Transverse colon (tissue), 4 donors: ENCODE data around the gene LCAT. TPM values are rescaled to one million over a fixed set of nuclear protein-coding genes. Genes with fewer than 3 reads are reported as not detected.

ENCODE experiments used
- DNase-seq: peaks from one replicate; pipeline ENCODE4 v3.0.0-alpha.2; 2019
- H3K27ac ChIP-seq, 4 donors: fragments of 200-600 bp; sonication (generic); 2 replicates each; pipeline ENCODE4 v1.5.1; 2016 to 2018; ENCODE audit warnings: inconsistent platforms in 4 of 4
- H3K27me3 ChIP-seq: fragments of 200-600 bp; sonication (generic); 2 replicates; pipeline ENCODE4 v1.5.1; 2017; ENCODE audit warnings: inconsistent platforms
- H3K36me3 ChIP-seq, 4 donors: fragments of 200-600 bp; sonication (generic); 2 replicates each; pipeline ENCODE4 v1.5.1; 2017 to 2019; ENCODE audit warnings: inconsistent platforms in 4 of 4
- H3K4me1 ChIP-seq, 4 donors: fragments of 200-600 bp; sonication (generic); 2 replicates each; pipeline ENCODE4 v1.5.1; 2017 to 2020; ENCODE audit warnings: inconsistent platforms in 4 of 4
- H3K4me3 ChIP-seq, 4 donors: fragments of 200-600 bp; sonication (generic); 1 replicate in 1 of 4; 2 replicates in 3 of 4; pipeline versions ENCODE4 v1.5.1 to v1.6.1; 2017 to 2019; ENCODE audit warnings: inconsistent platforms in 4 of 4
- H3K9me3 ChIP-seq, 2 donors: fragments of 200-600 bp; sonication (generic); 2 replicates each; pipeline ENCODE4 v1.5.1; 2017 to 2019; ENCODE audit warnings: inconsistent platforms in 2 of 2
- CTCF ChIP-seq, 5 experiments: fragments of 200-600 bp in 3 of 5; fragments of 450-650 bp in 2 of 5; sonication (generic) in 3 of 5; IDR thresholded peaks; 1 replicate in 2 of 5; 2 replicates in 3 of 5; pipeline ENCODE4 v1.5.1; 2016 to 2017; ENCODE audit warnings: antibody characterized with exemption in 5 of 5, inconsistent platforms in 3 of 5, mild to moderate bottlenecking in 2 of 5, moderate library complexity in 1 of 5
- EP300 ChIP-seq: sonication (generic); formaldehyde crosslinking; IDR thresholded peaks from one replicate; pipeline ENCODE4 v1.6.1; 2017; ENCODE audit warnings: antibody characterized with exemption, low read depth
- POLR2A ChIP-seq: fragments of 450-650 bp; IDR thresholded peaks from one replicate; pipeline ENCODE4 v1.6.1; 2016; ENCODE audit warnings: antibody characterized with exemption, mild to moderate bottlenecking, moderate library complexity
- POLR2AphosphoS5 ChIP-seq, 3 donors: sonication (generic); formaldehyde crosslinking; IDR thresholded peaks; one replicate each; pipeline ENCODE4 v1.6.1; 2016; ENCODE audit warnings: antibody characterized with exemption in 3 of 3
- WGBS, 2 donors: methylation state at CpG; one replicate each; pipeline ENCODE4 v1.1.5; 2018; ENCODE audit warnings: low coverage in 1 of 2; 5-methylcytosine and 5-hydroxymethylcytosine counted together
- in situ Hi-C, 4 donors: fragments of 200-750 bp; cut with MboI; loops; one replicate each; pipeline versions ENCODE4 v1.15.0 to v1.15.1; 2017; ENCODE audit warnings: low sequenced_read_pairs in 3 of 4, low pct_ligation_motif_present in 1 of 4, low pct_unique_long_range_greater_than_20kb in 1 of 4
- intact Hi-C: fragments of 100-400 bp; cut with DNase I; formaldehyde crosslinking; loops from one replicate; pipeline ENCODE4 v1.15.1; 2023; ENCODE audit warnings: low total_unique reads
- total RNA-seq, 4 donors: library from RNA; depleted of rRNA; stranded (reverse); fragments of >200 nt; gene quantifications; one replicate each; pipeline ENCODE4 v1.1.0, GENCODE V29; 2016

Gene LCAT
- total RNA-seq, 4 donors from 2014 or later = 2.2 to 30.7 (median 4.2) TPM

GRCh38 chr16:67950335-67950843 lies 6.5 kb upstream of the LCAT start:
- no peak for TF ChIP-seq CTCF (IDR thresholded peaks at IDR 0.05)
- TF ChIP-seq EP300 = no peak
- TF ChIP-seq POLR2A = no peak
- TF ChIP-seq POLR2AphosphoS5 (IDR thresholded peaks at IDR 0.05) = no peak
- intact Hi-C loops (no loop called here), in situ Hi-C loops (no loop called here)
- H3K27ac ChIP-seq = no peak overlapping the region
- no peaks in the 10 kb centered on the region for H3K36me3 ChIP-seq
- H3K4me3 ChIP-seq = no peak overlapping the region
- DNase-seq = no peak
- no peaks in the 10 kb centered on the region for H3K27me3 ChIP-seq
- 63% methylated on average over 7 of the region's 16 CpGs; no CpG with 5 or more reads in 1 of the 2 donors for WGBS, 2 donors
- H3K4me1 ChIP-seq = peaks cover 0 to 8% (median 0%) of the 10 kb centered on the region in 4 donors
- no peaks in the 10 kb centered on the region for H3K9me3 ChIP-seq

GRCh38 chr16:67949645-67950044 lies 5.7 kb upstream of the LCAT start:
- peaks cover 1 to 13% (median 3%) of the 10 kb centered on the region in 4 donors for H3K4me1 ChIP-seq
- no peak overlapping the region for H3K4me3 ChIP-seq
- H3K36me3 ChIP-seq = no peaks in the 10 kb centered on the region
- TF ChIP-seq EP300 (no peak), POLR2AphosphoS5 (IDR thresholded peaks at IDR 0.05) (no peak), CTCF (IDR thresholded peaks at IDR 0.05) (no peak), POLR2A (no peak)
- no peaks in the 10 kb centered on the region for H3K27me3 ChIP-seq
- no peaks in the 10 kb centered on the region for H3K9me3 ChIP-seq
- in situ Hi-C loops (no loop called here), intact Hi-C loops (no loop called here)
- no peak for DNase-seq
- H3K27ac ChIP-seq = no peak overlapping the region
- 90% methylated on average over 11 of the region's 11 CpGs; no CpG with 5 or more reads in 1 of the 2 donors for WGBS, 2 donors

- no peak overlapping the region for H3K27ac ChIP-seq
- H3K9me3 ChIP-seq = no peaks in the 10 kb centered on the region
- no peaks in the 10 kb centered on the region for H3K27me3 ChIP-seq
- H3K36me3 ChIP-seq = no peaks in the 10 kb centered on the region
- TF ChIP-seq POLR2AphosphoS5 (IDR thresholded peaks at IDR 0.05) (no peak), POLR2A (no peak), EP300 (no peak), CTCF (IDR thresholded peaks at IDR 0.05) (no peak)
- H3K4me1 ChIP-seq = peaks cover 14 to 27% (median 16%) of the 10 kb centered on the region in 4 donors
- DNase-seq = no peak
- in situ Hi-C loops = no loop called here
- 66 to 80% methylated on average over 1 to 15 of the region's 15 CpGs for WGBS, 2 donors
- intact Hi-C loops = no loop called here
- H3K4me3 ChIP-seq = no peak overlapping the region
Measured at GRCh38 chr16:67948015-67948414, 4.1 kb upstream of the LCAT start.

GRCh38 chr16:67946966-67947558 lies 3.1 kb upstream of the LCAT start:
- Histone ChIP-seq H3K9me3 (no peaks in the 10 kb centered on the region), H3K27ac (no peak overlapping the region), H3K4me3 (no peak overlapping the region), H3K27me3 (no peaks in the 10 kb centered on the region), H3K36me3 (no peaks in the 10 kb centered on the region), H3K4me1 (peaks cover 14 to 27% (median 16%) of the 10 kb centered on the region in 4 donors)
- DNase-seq = no peak
- WGBS, 2 donors = 85% methylated on average over 25 of the region's 28 CpGs; no CpG with 5 or more reads in 1 of the 2 donors
- no peak for TF ChIP-seq POLR2AphosphoS5 (IDR thresholded peaks at IDR 0.05)
- no peak for TF ChIP-seq CTCF (IDR thresholded peaks at IDR 0.05)
- TF ChIP-seq POLR2A = no peak
- TF ChIP-seq EP300 = no peak
- in situ Hi-C loops = no loop called here
- intact Hi-C loops = no loop called here
